Ishikawa (cell line): ENCODE data around the gene PRICKLE3.

Source experiments
- CEBPB ChIP-seq: IDR thresholded peaks from 2 replicates; pipeline ENCODE4 v1.6.1; 2012
- CREB1 ChIP-seq: IDR thresholded peaks from 2 replicates; pipeline ENCODE4 v1.6.1; 2012; ENCODE audit warnings: low read depth
- EGR1 ChIP-seq: IDR thresholded peaks from 2 replicates; pipeline ENCODE4 v1.6.1; 2012
- EP300 ChIP-seq: IDR thresholded peaks from 2 replicates; pipeline ENCODE4 v1.6.1; 2012; ENCODE audit warnings: borderline replicate concordance
- FOXM1 ChIP-seq: IDR thresholded peaks from 2 replicates; pipeline ENCODE4 v1.6.1; 2012; ENCODE audit warnings: low read depth, borderline replicate concordance
- NFIC ChIP-seq: IDR thresholded peaks from 2 replicates; pipeline ENCODE4 v1.6.1; 2012
- RAD21 ChIP-seq: IDR thresholded peaks from 2 replicates; pipeline ENCODE4 v1.6.1; 2012; ENCODE audit warnings: low read depth
- TAF1 ChIP-seq: IDR thresholded peaks from 2 replicates; pipeline ENCODE4 v1.6.1; 2012; ENCODE audit warnings: low read depth, mild to moderate bottlenecking
- TCF12 ChIP-seq: IDR thresholded peaks from 2 replicates; pipeline ENCODE4 v1.6.1; 2012; ENCODE audit warnings: low read depth
- TEAD4 ChIP-seq: IDR thresholded peaks from 2 replicates; pipeline ENCODE4 v1.6.1; 2012
- YY1 ChIP-seq: IDR thresholded peaks from 2 replicates; pipeline ENCODE4 v1.6.1; 2012; ENCODE audit warnings: low read depth
- ZBTB7A ChIP-seq: IDR thresholded peaks from 2 replicates; pipeline ENCODE4 v1.6.1; 2012; ENCODE audit warnings: low read depth
- TF ChIP-seq, protein P1 (sequence below): IDR thresholded peaks from 2 replicates; pipeline ENCODE4 v1.6.1; 2012
- TF ChIP-seq, protein P2 (sequence below): IDR thresholded peaks from 2 replicates; pipeline ENCODE4 v1.6.1; 2012
- TF ChIP-seq, protein P3 (sequence below): IDR thresholded peaks from 2 replicates; pipeline ENCODE4 v1.6.1; 2012; ENCODE audit warnings: low read depth, mild to moderate bottlenecking

PRICKLE3 gene

DNA sequence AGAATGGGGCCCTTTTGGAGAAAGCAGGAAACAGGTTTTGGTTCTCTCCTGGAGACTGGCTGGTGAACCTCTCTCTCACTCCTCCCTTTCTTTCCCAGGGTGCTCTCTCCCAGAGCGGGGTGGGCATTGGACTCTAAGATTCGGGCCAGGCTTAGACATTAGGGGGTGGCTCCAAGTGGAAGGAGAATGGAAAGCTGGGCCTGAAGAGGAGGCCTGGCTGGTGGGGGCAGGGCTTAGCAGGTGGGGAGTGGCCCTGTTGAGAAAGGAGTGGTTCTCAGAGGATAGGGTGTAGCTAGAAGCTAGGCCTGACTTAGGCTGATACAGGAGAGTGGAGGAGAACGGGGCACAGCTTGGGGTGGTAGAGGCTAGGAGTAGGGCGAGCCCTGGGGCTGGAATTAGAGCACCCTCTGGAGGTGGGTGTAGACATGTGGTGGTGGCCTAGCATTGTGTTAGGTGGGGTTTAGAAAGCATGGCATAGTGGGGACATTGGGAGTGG lies 8.8 kb downstream of the PRICKLE3 start:
- TF ChIP-seq FOXM1 (no peak), CEBPB (no peak), ZBTB7A (no peak), YY1 (no peak), CREB1 (no peak), RAD21 (no peak), TAF1 (no peak), TEAD4 (no peak), EGR1 (no peak), TCF12 (no peak), NFIC (no peak), EP300 (no peak)
- TF ChIP-seq, protein P1, sequence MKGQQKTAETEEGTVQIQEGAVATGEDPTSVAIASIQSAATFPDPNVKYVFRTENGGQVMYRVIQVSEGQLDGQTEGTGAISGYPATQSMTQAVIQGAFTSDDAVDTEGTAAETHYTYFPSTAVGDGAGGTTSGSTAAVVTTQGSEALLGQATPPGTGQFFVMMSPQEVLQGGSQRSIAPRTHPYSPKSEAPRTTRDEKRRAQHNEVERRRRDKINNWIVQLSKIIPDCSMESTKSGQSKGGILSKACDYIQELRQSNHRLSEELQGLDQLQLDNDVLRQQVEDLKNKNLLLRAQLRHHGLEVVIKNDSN = no peak
- TF ChIP-seq, protein P2, sequence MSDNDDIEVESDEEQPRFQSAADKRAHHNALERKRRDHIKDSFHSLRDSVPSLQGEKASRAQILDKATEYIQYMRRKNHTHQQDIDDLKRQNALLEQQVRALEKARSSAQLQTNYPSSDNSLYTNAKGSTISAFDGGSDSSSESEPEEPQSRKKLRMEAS = no peak
- TF ChIP-seq, protein P3, sequence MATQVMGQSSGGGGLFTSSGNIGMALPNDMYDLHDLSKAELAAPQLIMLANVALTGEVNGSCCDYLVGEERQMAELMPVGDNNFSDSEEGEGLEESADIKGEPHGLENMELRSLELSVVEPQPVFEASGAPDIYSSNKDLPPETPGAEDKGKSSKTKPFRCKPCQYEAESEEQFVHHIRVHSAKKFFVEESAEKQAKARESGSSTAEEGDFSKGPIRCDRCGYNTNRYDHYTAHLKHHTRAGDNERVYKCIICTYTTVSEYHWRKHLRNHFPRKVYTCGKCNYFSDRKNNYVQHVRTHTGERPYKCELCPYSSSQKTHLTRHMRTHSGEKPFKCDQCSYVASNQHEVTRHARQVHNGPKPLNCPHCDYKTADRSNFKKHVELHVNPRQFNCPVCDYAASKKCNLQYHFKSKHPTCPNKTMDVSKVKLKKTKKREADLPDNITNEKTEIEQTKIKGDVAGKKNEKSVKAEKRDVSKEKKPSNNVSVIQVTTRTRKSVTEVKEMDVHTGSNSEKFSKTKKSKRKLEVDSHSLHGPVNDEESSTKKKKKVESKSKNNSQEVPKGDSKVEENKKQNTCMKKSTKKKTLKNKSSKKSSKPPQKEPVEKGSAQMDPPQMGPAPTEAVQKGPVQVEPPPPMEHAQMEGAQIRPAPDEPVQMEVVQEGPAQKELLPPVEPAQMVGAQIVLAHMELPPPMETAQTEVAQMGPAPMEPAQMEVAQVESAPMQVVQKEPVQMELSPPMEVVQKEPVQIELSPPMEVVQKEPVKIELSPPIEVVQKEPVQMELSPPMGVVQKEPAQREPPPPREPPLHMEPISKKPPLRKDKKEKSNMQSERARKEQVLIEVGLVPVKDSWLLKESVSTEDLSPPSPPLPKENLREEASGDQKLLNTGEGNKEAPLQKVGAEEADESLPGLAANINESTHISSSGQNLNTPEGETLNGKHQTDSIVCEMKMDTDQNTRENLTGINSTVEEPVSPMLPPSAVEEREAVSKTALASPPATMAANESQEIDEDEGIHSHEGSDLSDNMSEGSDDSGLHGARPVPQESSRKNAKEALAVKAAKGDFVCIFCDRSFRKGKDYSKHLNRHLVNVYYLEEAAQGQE = no peak

GRCh38 chrX:49176421-49177326 lies 9.5 kb downstream of the PRICKLE3 start:
- TF ChIP-seq EP300 = no peak
- TF ChIP-seq, protein P1 = no peak
- TF ChIP-seq FOXM1 = no peak
- no peak for TF ChIP-seq ZBTB7A
- TF ChIP-seq EGR1 = no peak
- TF ChIP-seq, protein P3 = no peak
- TF ChIP-seq CEBPB = no peak
- no peak for TF ChIP-seq RAD21
- no peak for TF ChIP-seq YY1
- TF ChIP-seq CREB1 = no peak

GRCh38 chrX:49175435-49176274 lies 10.5 kb downstream of the PRICKLE3 start:
- TF ChIP-seq, protein P2 = no peak
- TF ChIP-seq EP300 = no peak
- no peak for TF ChIP-seq RAD21
- no peak for TF ChIP-seq ZBTB7A
- no peak for TF ChIP-seq CEBPB
- TF ChIP-seq EGR1 = no peak
- no peak for TF ChIP-seq YY1
- TF ChIP-seq, protein P1 = no peak
- no peak for TF ChIP-seq NFIC
- no peak for TF ChIP-seq TAF1
- TF ChIP-seq, protein P3 = no peak
- TF ChIP-seq FOXM1 = no peak
- TF ChIP-seq TCF12 = no peak
- no peak for TF ChIP-seq CREB1
- TF ChIP-seq TEAD4 = no peak
